SH-SY5Y (cell line): Measurements from ENCODE around the gene PIKFYVE.

Experiments used
- GATA2 ChIP-seq: IDR thresholded peaks from 2 replicates; pipeline ENCODE4 v1.6.1; 2011; ENCODE audit warnings: mild to moderate bottlenecking, low read depth, low read length
- GATA3 ChIP-seq: IDR thresholded peaks from 2 replicates; pipeline ENCODE4 v1.6.1; 2011; ENCODE audit warnings: low read depth, mild to moderate bottlenecking, low read length, moderate library complexity

Gene PIKFYVE

GRCh38 chr2:208392300-208392699 lies 126.2 kb downstream of the PIKFYVE start:
- TF ChIP-seq GATA2 (no peak), GATA3 (no peak)

- TF ChIP-seq GATA2 (no peak), GATA3 (no peak)
Measured at GRCh38 chr2:208399201-208399600, 133.1 kb downstream of the PIKFYVE start.

- no peak for TF ChIP-seq GATA2
- no peak for TF ChIP-seq GATA3
Measured at GRCh38 chr2:208406474-208407451, 140.7 kb downstream of the PIKFYVE start, which contains the start of gene PTH2R. Gene PTH2R (plus strand): TSS chr2:208406792. CDS start chr2:208407044, 252 bp downstream.

GRCh38 chr2:208407667-208408066 lies 141.6 kb downstream of the PIKFYVE start:
- no peak for TF ChIP-seq GATA3
- no peak for TF ChIP-seq GATA2
